Right lobe of liver (tissue), 6 donors: ENCODE data around the gene LPAR3. TPM values are rescaled to one million over a fixed set of nuclear protein-coding genes. Genes with fewer than 3 reads are reported as not detected.

Source experiments
- ATAC-seq, 4 donors: fragments of 200-7000 bp; cut with Tn5 transposase; one replicate each; pipeline ENCODE4 v1.9.1; 2020; ENCODE audit warnings: mild to moderate bottlenecking in 4 of 4, moderate library complexity in 4 of 4
- DNase-seq, 3 donors: peaks; one replicate each; pipeline ENCODE4 v3.0.0-alpha.2; 2020
- H3K27ac ChIP-seq, 3 donors: fragments of 200-600 bp; one replicate each; pipeline ENCODE4 v1.8.0; 2022
- H3K27me3 ChIP-seq, 2 donors: fragments of 200-600 bp; one replicate each; pipeline ENCODE4 v1.8.0; 2022
- H3K36me3 ChIP-seq, 4 donors: fragments of 200-600 bp; sonication (generic) in 1 of 4; one replicate each; pipeline versions ENCODE4 v1.5.1 to v1.8.0; 2017 to 2022; ENCODE audit warnings: control low read depth in 1 of 4
- H3K4me1 ChIP-seq, 4 donors: fragments of 200-600 bp; sonication (generic) in 1 of 4; one replicate each; pipeline versions ENCODE4 v1.5.1 to v1.8.0; 2017 to 2022; ENCODE audit warnings: control low read depth in 1 of 4
- H3K4me3 ChIP-seq, 3 donors: fragments of 200-600 bp; one replicate each; pipeline ENCODE4 v1.8.0; 2022
- H3K9me3 ChIP-seq, 4 donors: fragments of 200-600 bp; sonication (generic) in 1 of 4; one replicate each; pipeline versions ENCODE4 v1.5.1 to v1.8.0; 2017 to 2022; ENCODE audit warnings: control low read depth in 1 of 4
- CTCF ChIP-seq, 4 donors: fragments of 200-600 bp in 3 of 4; fragments of 450-650 bp in 1 of 4; IDR thresholded peaks; one replicate each; pipeline versions ENCODE4 v1.5.1 to v1.8.0; 2016 to 2022; ENCODE audit warnings: antibody characterized with exemption in 4 of 4, mild to moderate bottlenecking in 2 of 4
- POLR2A ChIP-seq: fragments of 450-650 bp; IDR thresholded peaks from one replicate; pipeline ENCODE4 v1.6.1; 2017; ENCODE audit warnings: antibody characterized with exemption, mild to moderate bottlenecking
- WGBS: methylation state at CpG from one replicate; pipeline ENCODE4 v1.1.6; 2018; ENCODE audit warnings: low coverage, low lambda C conversion rate; ENCODE audit not compliant: insufficient coverage; ENCODE audit errors: missing lambda C conversion rate; 5-methylcytosine and 5-hydroxymethylcytosine counted together
- intact Hi-C, 2 donors: fragments of 100-400 bp; cut with DNase I; formaldehyde crosslinking; loops; one replicate each; pipeline versions ENCODE4 v1.11.2 to v1.14.1; 2022
- total RNA-seq, 6 experiments: library from RNA; depleted of rRNA in 2 of 6; stranded (reverse); fragments of >200 nt in 2 of 6; fragmentation: NEBNext Ultra II Directional in 3 of 6; extraction: Animal tissue kit (Norgen Biotek cat#: 25700) in 3 of 6; gene quantifications; one replicate each; pipeline versions ENCODE4 v1.1.0 to v1.2.4, GENCODE V29; 2016 to 2023
- donor health status: DM: no; HTN: yes; CAD: no.
- donor health status: DM: no; HTN: no; CAD: no.
- donor health status: DM: no; HTN: no; CAD: no.
- donor health status: DM: no; HTN: yes; CAD: no.
- donor health status: DM: no; HTN: yes; CAD: no.

Gene LPAR3
- total RNA-seq, 6 experiments from 2014 or later: 0.31 TPM; not detected in 5

GRCh38 chr1:84830136-84830535 is 62.9 kb downstream of the LPAR3 start:
- no peak for TF ChIP-seq CTCF (IDR thresholded peaks at IDR 0.05)
- no peak for TF ChIP-seq POLR2A
- Histone ChIP-seq H3K27me3 (no peaks in the 10 kb centered on the region), H3K4me1 (peaks cover 0 to 3% (median 0%) of the 10 kb centered on the region in 4 donors), H3K36me3 (no peaks in the 10 kb centered on the region), H3K4me3 (no peak overlapping the region), H3K27ac (no peak overlapping the region), H3K9me3 (no peaks in the 10 kb centered on the region)
- ATAC-seq (no peak), DNase-seq (no peak)
- 72% methylated on average over 5 of the region's 5 CpGs for WGBS
- intact Hi-C loops: no loop called here

GRCh38 chr1:84827976-84828375 is 65.0 kb downstream of the LPAR3 start:
- Histone ChIP-seq H3K4me1 (no peaks in the 10 kb centered on the region), H3K9me3 (no peaks in the 10 kb centered on the region), H3K4me3 (no peak overlapping the region), H3K27me3 (no peaks in the 10 kb centered on the region), H3K36me3 (no peaks in the 10 kb centered on the region), H3K27ac (no peak overlapping the region)
- no peak for TF ChIP-seq POLR2A
- no peak for TF ChIP-seq CTCF (IDR thresholded peaks at IDR 0.05)
- intact Hi-C loops: no loop called here
- ATAC-seq: no peak
- 71% methylated on average over 3 of the region's 3 CpGs for WGBS
- no peak for DNase-seq

- ATAC-seq (no peak), DNase-seq (no peak)
- TF ChIP-seq CTCF (IDR thresholded peaks at IDR 0.05) (no peak), POLR2A (no peak)
- Histone ChIP-seq H3K36me3 (no peaks in the 10 kb centered on the region), H3K4me3 (no peak overlapping the region), H3K27me3 (no peaks in the 10 kb centered on the region), H3K9me3 (no peaks in the 10 kb centered on the region), H3K4me1 (no peaks in the 10 kb centered on the region), H3K27ac (no peak overlapping the region)
- 81% methylated on average over 3 of the region's 3 CpGs for WGBS
- intact Hi-C loops: no loop called here
Measured at GRCh38 chr1:84827555-84827954, 65.5 kb downstream of the LPAR3 start.

DNA sequence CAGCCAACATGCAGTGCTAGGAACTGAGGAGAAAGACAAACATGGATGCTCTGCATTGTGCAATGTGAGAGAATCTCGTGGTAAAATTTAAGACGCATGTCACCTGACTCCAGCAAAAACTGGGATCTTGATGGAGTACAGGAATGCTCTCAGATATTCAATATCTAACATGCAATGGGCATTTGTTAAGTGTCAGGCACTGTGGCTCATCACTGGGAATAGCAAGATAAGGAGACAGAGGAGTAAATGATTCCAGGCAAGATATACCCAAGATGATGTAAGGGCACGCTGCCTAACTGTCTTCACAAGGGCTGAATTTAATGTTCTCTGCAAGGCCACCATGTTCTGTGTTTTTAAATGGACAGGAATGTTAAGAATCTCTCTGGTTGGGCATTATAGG is 67.8 kb downstream of the LPAR3 start:
- H3K36me3 ChIP-seq: no peaks in the 10 kb centered on the region
- 65% methylated on average over 3 of the region's 3 CpGs for WGBS
- H3K27me3 ChIP-seq: no peaks in the 10 kb centered on the region
- H3K27ac ChIP-seq: no peak overlapping the region
- no peaks in the 10 kb centered on the region for H3K4me1 ChIP-seq
- intact Hi-C loops: no loop called here
- H3K9me3 ChIP-seq: no peaks in the 10 kb centered on the region
- TF ChIP-seq CTCF (IDR thresholded peaks at IDR 0.05) (no peak), POLR2A (no peak)
- ATAC-seq (no peak), DNase-seq (no peak)
- no peak overlapping the region for H3K4me3 ChIP-seq

DNA sequence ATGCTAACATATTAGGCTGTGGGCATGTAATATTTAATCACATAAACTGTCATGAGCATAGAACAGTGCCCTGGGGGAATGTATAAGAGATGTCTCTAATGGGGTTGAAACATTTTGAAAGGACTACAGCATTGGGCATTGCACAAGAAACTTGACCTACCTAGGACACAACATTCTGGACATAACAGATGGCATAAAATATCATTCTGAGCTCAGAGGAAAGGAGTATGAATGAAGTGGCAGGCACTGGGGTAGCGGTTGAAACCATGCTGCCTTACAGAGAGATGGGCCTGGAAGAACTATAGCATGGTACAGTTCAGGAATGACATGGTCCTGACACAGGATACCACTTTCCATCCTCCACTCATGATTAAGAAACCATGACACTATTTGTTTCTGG is 69.0 kb downstream of the LPAR3 start:
- no peaks in the 10 kb centered on the region for H3K27me3 ChIP-seq
- WGBS: 92% methylated on average over 1 of the region's 1 CpG
- no peak overlapping the region for H3K4me3 ChIP-seq
- no peak for TF ChIP-seq CTCF (IDR thresholded peaks at IDR 0.05)
- no peak for TF ChIP-seq POLR2A
- H3K9me3 ChIP-seq: no peaks in the 10 kb centered on the region
- H3K27ac ChIP-seq: no peak overlapping the region
- no peaks in the 10 kb centered on the region for H3K36me3 ChIP-seq
- no peak for ATAC-seq
- no peak for DNase-seq
- intact Hi-C loops: no loop called here
- no peaks in the 10 kb centered on the region for H3K4me1 ChIP-seq
